GM23338 (cell line): ENCODE results near the gene PF4V1. TPM values are rescaled to one million over a fixed set of nuclear protein-coding genes. Genes with fewer than 3 reads are reported as not detected.

Experiments
- ATAC-seq: fragments of 200-7000 bp; cut with Tn5 transposase; 3 replicates; pipeline ENCODE4 v1.9.1; 2020
- DNase-seq: peaks from one replicate; pipeline ENCODE4 v3.0.0-alpha.2; 2015; ENCODE audit warnings: low spot score
- H2AFZ ChIP-seq: fragments of 200-600 bp; sonication (generic); 2 replicates; pipeline ENCODE4 v1.8.0; 2016; ENCODE audit warnings: antibody characterized with exemption, mild to moderate bottlenecking, moderate library complexity
- H3F3A ChIP-seq: fragments of 200-600 bp; sonication (generic); replicated peaks from 2 replicates; pipeline ENCODE4 v1.8.0; 2017; ENCODE audit warnings: antibody characterized with exemption, mixed run types, low read depth
- H3K27ac ChIP-seq: fragments of 200-600 bp; sonication (generic); 2 replicates; pipeline ENCODE4 v1.6.1; 2016; ENCODE audit warnings: low read depth
- H3K27me3 ChIP-seq: fragments of 200-600 bp; sonication (generic); 2 replicates; pipeline ENCODE4 v1.8.0; 2016; ENCODE audit warnings: mild to moderate bottlenecking, mixed run types, moderate library complexity; ENCODE audit not compliant: insufficient read depth
- H3K36me3 ChIP-seq: fragments of 200-600 bp; sonication (generic); 2 replicates; pipeline ENCODE4 v1.8.0; 2016; ENCODE audit warnings: mild to moderate bottlenecking; ENCODE audit not compliant: insufficient read depth
- H3K4me1 ChIP-seq: fragments of 200-600 bp; sonication (generic); 2 replicates; pipeline ENCODE4 v1.8.0; 2016; ENCODE audit warnings: mild to moderate bottlenecking, moderate library complexity; ENCODE audit not compliant: insufficient read depth
- H3K4me2 ChIP-seq: fragments of 200-600 bp; sonication (generic); 2 replicates; pipeline ENCODE4 v1.7.1; 2017; ENCODE audit warnings: mixed run types
- H3K4me3 ChIP-seq: fragments of 200-600 bp; sonication (generic); 2 replicates; pipeline ENCODE4 v1.6.1; 2016; ENCODE audit warnings: mixed run types
- H3K79me2 ChIP-seq: fragments of 200-600 bp; sonication (generic); replicated peaks from 2 replicates; pipeline ENCODE4 v1.8.0; 2017; ENCODE audit warnings: mild to moderate bottlenecking; ENCODE audit not compliant: insufficient read depth
- H3K9me2 ChIP-seq: fragments of 200-600 bp; sonication (generic); 2 replicates; pipeline ENCODE4 v1.8.0; 2017; ENCODE audit not compliant: insufficient read depth
- H4K20me1 ChIP-seq: fragments of 200-600 bp; sonication (generic); replicated peaks from 2 replicates; pipeline ENCODE4 v1.8.0; 2017; ENCODE audit warnings: mild to moderate bottlenecking; ENCODE audit not compliant: insufficient read depth
- H3K27ac Mint-ChIP-seq: 2 replicates; pipeline ENCODE4 v1.8.0; 2020; ENCODE audit warnings: inconsistent platforms, mild to moderate bottlenecking, moderate library complexity, mixed read lengths
- H3K27me3 Mint-ChIP-seq: 3 replicates; pipeline ENCODE4 v1.8.0; 2022; ENCODE audit warnings: low read depth, mild to moderate bottlenecking, moderate library complexity, mixed read lengths, inconsistent platforms; ENCODE audit not compliant: insufficient read depth, poor library complexity
- H3K36me3 Mint-ChIP-seq: 3 replicates; pipeline ENCODE4 v1.8.0; 2021; ENCODE audit warnings: low read depth, mild to moderate bottlenecking, inconsistent platforms, moderate library complexity, mixed read lengths
- H3K4me1 Mint-ChIP-seq: 3 replicates; pipeline ENCODE4 v1.8.0; 2020; ENCODE audit warnings: mild to moderate bottlenecking, inconsistent platforms, mixed read lengths
- H3K4me3 Mint-ChIP-seq: 3 replicates; pipeline ENCODE4 v1.8.0; 2021; ENCODE audit warnings: moderate library complexity, mild to moderate bottlenecking, inconsistent platforms, mixed read lengths
- H3K9me3 Mint-ChIP-seq: 3 replicates; pipeline ENCODE4 v1.8.0; 2020; ENCODE audit warnings: moderate library complexity, mild to moderate bottlenecking, inconsistent platforms, mixed read lengths
- CREB1 ChIP-seq: fragments of 250-450 bp; sonication (Bioruptor Pico); IDR thresholded peaks from 2 replicates; pipeline ENCODE4 v1.5.0; 2020; ENCODE audit warnings: low read depth, mild to moderate bottlenecking, moderate library complexity
- CTCF ChIP-seq, 2 experiments: fragments of 200-600 bp in 1 of 2; sonication (generic) in 1 of 2; conservative IDR thresholded peaks; 2 replicates each; pipeline versions ENCODE4 v1.5.1 to v1.6.1; 2016 to 2017; ENCODE audit warnings: antibody characterized with exemption in 2 of 2, low read depth in 2 of 2, mild to moderate bottlenecking in 2 of 2, moderate library complexity in 1 of 2
- ETS1 ChIP-seq: IDR thresholded peaks from 2 replicates; pipeline ENCODE4 v1.6.1; 2016; ENCODE audit warnings: antibody characterized with exemption
- EZH2 ChIP-seq: fragments of 200-600 bp; sonication (generic); IDR thresholded peaks from one replicate; pipeline ENCODE4 v1.8.0; 2017; ENCODE audit warnings: antibody characterized with exemption, mild to moderate bottlenecking, low read depth; ENCODE audit not compliant: unreplicated experiment
- EZH2phosphoT487 ChIP-seq: fragments of 200-600 bp; sonication (generic); IDR thresholded peaks from one replicate; pipeline ENCODE4 v1.8.1; 2018; ENCODE audit warnings: antibody characterized with exemption; ENCODE audit not compliant: unreplicated experiment
- JUNB ChIP-seq: IDR thresholded peaks from one replicate; pipeline ENCODE4 v1.6.1; 2016; ENCODE audit warnings: antibody characterized with exemption; ENCODE audit not compliant: unreplicated experiment
- NANOG ChIP-seq: IDR thresholded peaks from 2 replicates; pipeline ENCODE4 v1.6.1; 2016; ENCODE audit warnings: antibody characterized with exemption, borderline replicate concordance
- POLR2AphosphoS5 ChIP-seq: IDR thresholded peaks from 2 replicates; pipeline ENCODE4 v1.6.1; 2016; ENCODE audit warnings: antibody characterized with exemption, low read depth
- REST ChIP-seq: IDR thresholded peaks from one replicate; pipeline ENCODE4 v1.6.1; 2018; ENCODE audit warnings: antibody characterized with exemption; ENCODE audit not compliant: unreplicated experiment
- ZNF114 ChIP-seq: fragments of 250-450 bp; sonication (Bioruptor Pico); IDR thresholded peaks from 2 replicates; pipeline ENCODE4 v1.5.0; 2020; ENCODE audit warnings: mild to moderate bottlenecking, moderate library complexity
- ZNF331 ChIP-seq: fragments of 250-450 bp; sonication (Bioruptor Pico); IDR thresholded peaks from 2 replicates; pipeline ENCODE4 v1.5.0; 2020; ENCODE audit warnings: low read depth, mild to moderate bottlenecking, moderate library complexity
- ZNF462 ChIP-seq: fragments of 250-450 bp; sonication (Bioruptor Pico); IDR thresholded peaks from 2 replicates; pipeline ENCODE4 v1.5.0; 2020; ENCODE audit warnings: mild to moderate bottlenecking, moderate library complexity
- polyA plus RNA-seq: library from polyadenylated mRNA; unstranded; fragments of >200 nt; fragmentation: Nextera tagmentation; extraction: Ambion mirVana; gene quantifications from 2 replicates; pipeline ENCODE4 v1.2.1, GENCODE V29; 2016
- total RNA-seq: library from RNA; depleted of rRNA; stranded (reverse); fragments of >200 nt; shearing (Covaris generic); gene quantifications from 2 replicates; pipeline ENCODE4 v1.2.3, GENCODE V29; 2014

The PF4V1 gene
- total and polyA plus RNA-seq, 2 experiments from 2014 or later, result 0.66 TPM; not detected in 1

DNA sequence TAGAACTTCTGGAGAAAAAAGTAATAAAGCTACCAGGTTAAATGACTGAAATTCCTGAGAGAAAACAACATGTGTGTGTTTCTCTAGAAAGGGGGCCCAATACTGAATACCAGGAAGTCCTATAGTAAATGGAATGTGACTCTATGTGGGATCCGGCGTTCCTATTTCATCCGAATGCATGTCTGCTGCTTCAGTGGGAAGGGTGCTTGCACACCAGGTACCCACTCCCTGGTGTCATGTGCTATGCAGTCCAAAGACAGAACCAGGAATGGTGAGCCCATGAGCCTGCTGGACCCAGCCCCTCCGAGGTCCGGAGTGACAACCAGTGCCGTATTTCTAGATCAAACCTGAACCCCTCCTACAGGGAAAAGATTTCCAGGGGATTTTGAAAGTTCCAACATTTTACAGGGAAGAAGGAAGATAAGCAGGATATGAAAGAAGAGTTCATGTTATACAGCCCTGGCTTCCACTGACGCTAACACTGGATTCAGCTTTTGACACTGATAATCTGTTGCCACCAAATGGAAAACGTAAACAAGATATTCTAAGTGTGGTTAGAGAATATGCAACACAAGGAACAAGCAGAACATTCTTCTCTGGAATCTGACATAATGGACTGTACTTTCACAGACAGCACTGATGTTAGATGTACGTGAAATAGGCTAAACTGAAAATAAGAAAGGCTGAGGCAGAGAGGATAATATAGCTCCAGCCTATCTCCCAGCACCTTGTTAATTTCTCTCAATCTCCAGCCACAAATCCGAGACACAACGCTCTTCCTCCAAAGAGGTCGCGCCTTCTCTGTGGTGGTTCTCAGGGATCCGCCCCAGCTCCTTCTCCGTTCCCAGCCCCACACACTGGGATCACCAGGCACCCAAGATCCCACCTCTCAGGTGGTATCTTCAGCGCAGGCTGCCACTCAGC is 15.4 kb downstream of the PF4V1 start:
- no peaks in the 10 kb centered on the region for H3K36me3 ChIP-seq
- no peaks in the 10 kb centered on the region for H3K79me2 ChIP-seq
- Mint-ChIP-seq H3K4me3 (peak overlapping the region; percentile 76), H3K27ac (no peak overlapping the region), H3K9me3 (no peaks in the 10 kb centered on the region), H3K4me1 (peaks cover 25% of the 10 kb centered on the region), H3K36me3 (no peaks in the 10 kb centered on the region), H3K27me3 (peaks cover 12% of the 10 kb centered on the region)
- H3K9me2 ChIP-seq, result no peaks in the 10 kb centered on the region
- no peaks in the 10 kb centered on the region; the same call in 1 of the 2 replicates for H3F3A ChIP-seq
- H4K20me1 ChIP-seq, result no peaks in the 10 kb centered on the region
- ATAC-seq (peak; percentile 70), DNase-seq (peak; percentile 54)
- H2AFZ ChIP-seq, result peak overlapping the region; percentile 87
- H3K4me1 ChIP-seq, result peaks cover 18% of the 10 kb centered on the region
- TF ChIP-seq ETS1 (no peak), POLR2AphosphoS5 (no peak), ZNF462 (CRISPR knock-in tag) (no peak), JUNB (no peak), ZNF331 (no peak), EZH2phosphoT487 (no peak), CTCF (conservative IDR thresholded peaks at IDR 0.05; ENCODE audit: low read depth in 2 of 2) (no peak), CREB1 (CRISPR knock-in tag) (no peak), ZNF114 (CRISPR knock-in tag) (no peak), NANOG (no peak), REST (no peak), EZH2 (no peak)
- peak overlapping the region; percentile 80 for H3K4me3 ChIP-seq
- H3K27me3 ChIP-seq, result peaks cover 23% of the 10 kb centered on the region
- no peak overlapping the region for H3K27ac ChIP-seq
- peak overlapping the region; percentile 89 for H3K4me2 ChIP-seq
